Measurements from ENCODE around the gene CARD11.

Gene CARD11

DNA sequence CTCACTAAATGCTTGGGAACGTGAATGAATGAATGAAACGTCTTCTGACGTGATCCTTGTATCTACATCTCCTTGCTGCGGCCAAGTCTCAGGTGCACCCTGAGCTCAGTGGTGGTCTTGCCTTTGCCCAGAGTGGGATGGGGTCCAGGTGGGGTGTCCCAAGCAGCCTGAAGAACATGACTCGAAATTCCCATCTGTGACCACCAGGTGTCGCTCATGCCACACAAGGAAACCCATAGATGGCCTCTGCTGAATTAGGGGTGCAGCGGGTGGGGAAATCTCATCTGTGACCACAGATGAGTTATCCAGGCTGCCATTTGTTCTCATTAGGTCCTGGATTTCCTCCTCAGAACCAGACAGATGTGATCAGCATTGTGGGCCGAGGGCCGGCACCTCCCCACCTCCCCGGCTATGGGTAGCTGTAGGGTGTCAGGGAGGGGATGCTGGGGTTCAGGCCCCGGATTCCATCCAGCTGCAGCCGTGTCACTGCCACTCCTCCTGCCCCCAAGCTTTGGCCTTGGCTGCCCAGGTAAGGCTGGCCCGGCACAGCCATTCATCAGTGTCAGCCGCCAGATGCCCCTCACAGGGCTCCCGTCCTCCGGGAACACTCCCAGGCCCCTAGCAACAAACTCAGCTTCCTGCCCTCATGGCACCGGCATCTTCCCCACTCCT lies 178.5 kb downstream of the CARD11 start:
- TF ChIP-seq, protein P1, sequence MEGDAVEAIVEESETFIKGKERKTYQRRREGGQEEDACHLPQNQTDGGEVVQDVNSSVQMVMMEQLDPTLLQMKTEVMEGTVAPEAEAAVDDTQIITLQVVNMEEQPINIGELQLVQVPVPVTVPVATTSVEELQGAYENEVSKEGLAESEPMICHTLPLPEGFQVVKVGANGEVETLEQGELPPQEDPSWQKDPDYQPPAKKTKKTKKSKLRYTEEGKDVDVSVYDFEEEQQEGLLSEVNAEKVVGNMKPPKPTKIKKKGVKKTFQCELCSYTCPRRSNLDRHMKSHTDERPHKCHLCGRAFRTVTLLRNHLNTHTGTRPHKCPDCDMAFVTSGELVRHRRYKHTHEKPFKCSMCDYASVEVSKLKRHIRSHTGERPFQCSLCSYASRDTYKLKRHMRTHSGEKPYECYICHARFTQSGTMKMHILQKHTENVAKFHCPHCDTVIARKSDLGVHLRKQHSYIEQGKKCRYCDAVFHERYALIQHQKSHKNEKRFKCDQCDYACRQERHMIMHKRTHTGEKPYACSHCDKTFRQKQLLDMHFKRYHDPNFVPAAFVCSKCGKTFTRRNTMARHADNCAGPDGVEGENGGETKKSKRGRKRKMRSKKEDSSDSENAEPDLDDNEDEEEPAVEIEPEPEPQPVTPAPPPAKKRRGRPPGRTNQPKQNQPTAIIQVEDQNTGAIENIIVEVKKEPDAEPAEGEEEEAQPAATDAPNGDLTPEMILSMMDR (conservative IDR thresholded peaks at IDR 0.05) = peak; percentile 92
- H3K27ac ChIP-seq = no peak overlapping the region

DNA sequence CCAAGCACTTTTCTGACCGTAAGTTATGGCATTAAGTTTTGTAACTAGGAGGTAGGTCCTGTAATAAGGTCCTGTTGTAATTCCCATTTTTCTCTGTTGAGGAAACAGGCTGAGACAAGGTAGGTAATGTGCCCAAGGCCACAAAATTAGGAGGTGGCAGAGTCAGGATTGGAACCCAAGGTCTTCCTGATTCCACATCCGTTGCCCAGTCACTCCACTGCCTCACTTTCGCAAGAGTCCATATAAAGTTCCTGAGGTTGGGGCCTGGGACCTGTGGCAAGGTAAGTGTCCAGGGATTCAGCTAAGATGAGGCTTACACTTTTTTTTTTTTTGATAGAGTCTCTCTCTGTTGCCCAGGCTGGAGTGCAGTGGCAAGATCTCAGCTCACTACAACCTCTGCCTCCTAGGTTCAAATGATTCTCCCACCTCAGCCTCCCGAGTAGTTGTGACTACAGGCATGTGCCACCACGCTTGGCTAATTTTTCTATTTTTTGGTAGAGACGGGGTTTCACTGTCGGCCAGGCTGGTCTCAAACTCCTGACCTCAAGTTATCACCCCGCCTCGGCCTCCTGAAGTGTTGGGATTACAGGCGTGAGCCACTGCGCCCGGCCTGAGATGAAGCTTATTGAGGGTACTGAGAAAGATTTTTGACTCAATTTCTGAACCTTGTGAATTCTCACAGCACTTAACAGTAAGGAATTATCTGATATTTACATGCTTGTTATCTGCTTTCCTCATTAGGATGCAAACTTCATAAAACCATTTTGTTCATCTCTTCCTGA lies 179.3 kb downstream of the CARD11 start:
- no peak overlapping the region for H3K27ac ChIP-seq

DNA sequence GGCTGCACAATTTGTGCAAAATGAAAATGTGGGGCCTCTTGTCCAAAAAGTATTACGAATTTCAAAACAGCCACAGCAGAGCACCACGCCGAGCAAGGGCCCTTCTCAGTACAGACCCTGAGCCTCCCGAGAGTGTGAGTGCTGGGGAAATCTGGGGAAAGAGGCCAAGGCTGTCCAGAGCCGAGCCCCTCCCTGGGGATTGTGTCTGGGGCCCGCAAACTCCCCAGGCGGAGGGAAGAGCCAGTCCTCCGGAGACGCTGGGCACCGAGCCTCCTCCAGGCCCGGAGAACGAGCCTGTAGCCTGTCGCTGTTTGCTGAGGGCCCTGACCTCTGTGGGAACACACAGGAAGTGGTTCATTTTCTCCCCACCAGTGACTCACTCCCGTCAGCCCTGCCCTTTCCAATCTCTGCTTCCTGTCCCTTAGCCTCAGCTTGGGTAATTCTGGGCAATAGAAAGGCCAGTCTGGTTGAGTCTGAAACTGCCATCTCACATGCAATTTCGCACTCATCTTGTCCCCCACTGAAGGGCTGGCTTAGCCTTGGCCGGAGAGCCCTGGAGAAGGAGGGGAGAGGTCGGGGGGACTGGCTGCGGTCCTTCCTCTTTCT lies 180.1 kb downstream of the CARD11 start:
- TF ChIP-seq, protein P1 (conservative IDR thresholded peaks at IDR 0.05) = no peak
- no peak overlapping the region for H3K27ac ChIP-seq

More for the DNA sequence above, 179.3 kb downstream of the CARD11 start:
- TF ChIP-seq, protein P1 (conservative IDR thresholded peaks at IDR 0.05) = no peak

DNA sequence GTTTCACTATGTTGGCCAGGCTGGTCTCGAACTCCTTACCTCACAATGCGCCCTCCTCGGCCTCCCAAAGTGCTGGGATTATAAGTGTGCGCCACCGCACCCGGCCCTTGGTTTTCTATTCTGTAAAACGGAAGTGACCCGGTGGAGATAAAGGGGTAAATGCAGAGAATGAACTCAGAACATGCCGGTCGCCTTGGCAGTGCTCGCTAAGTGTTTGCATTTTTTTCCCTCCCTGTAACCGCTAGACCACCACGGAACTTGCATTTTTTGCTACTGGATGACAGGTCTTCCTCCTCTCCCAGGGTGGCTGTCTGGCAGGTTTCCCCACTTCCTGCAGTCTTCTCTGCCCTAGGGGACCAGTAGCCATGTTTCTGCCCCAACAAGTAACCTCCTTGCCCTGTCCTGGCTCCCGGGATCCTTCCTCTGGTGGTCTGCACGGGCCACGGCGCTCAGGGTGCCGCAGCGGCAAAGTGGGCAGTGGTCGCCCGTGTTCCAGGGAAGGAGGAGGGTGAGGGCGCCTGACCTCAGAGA lies 180.8 kb downstream of the CARD11 start:
- H3K27ac ChIP-seq = no peak overlapping the region
- TF ChIP-seq, protein P1 (conservative IDR thresholded peaks at IDR 0.05) = no peak

DNA sequence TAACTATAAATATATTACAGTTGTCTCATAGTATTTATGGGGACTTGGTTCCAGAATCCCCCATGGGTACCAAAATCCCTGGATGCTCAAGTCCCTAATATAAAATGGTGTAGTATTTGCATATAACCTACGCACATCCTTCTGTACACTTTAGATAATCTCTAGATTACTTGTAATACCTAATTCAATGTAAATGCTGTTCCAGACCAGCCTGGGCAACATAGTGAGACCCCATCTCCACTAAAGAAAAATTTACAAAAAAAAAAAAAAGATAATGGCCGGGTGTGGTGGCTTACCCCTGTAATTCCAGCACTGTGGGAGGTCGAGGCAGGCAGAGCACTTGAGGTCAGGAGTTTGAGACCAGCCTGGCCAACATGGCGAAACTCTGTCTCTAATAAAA lies 182.2 kb downstream of the CARD11 start:
- TF ChIP-seq, protein P1 (conservative IDR thresholded peaks at IDR 0.05) = no peak
- H3K27ac ChIP-seq = peak overlapping the region; percentile 80

DNA sequence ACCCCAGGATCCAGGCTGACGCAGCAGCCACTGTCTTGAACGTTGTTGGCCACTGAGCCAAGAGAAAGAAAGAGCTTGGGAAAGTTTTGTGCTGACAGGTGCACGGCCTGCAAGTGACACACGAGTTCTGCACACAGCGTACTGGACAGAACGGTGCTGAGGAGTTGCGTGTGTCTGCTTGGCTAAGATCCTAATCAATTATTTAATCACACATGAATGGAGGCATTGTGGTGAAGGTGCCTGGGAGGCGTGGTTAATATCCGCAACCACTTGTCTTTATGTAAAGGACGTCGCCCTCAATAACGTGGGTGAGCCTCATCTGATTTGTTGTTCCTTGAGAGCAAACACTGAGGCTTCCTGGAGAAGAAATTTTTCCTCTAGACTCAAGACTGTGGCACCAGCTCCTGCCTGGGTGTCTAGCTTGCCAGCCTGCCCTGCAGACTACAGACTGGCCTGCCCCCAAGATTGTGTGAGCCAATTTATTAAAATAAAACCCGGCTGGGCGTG lies 183.0 kb downstream of the CARD11 start:
- peak overlapping the region; percentile 80 for H3K27ac ChIP-seq

More for the DNA sequence above, 183.0 kb downstream of the CARD11 start:
- TF ChIP-seq, protein P1 (conservative IDR thresholded peaks at IDR 0.05) = no peak

Measured in VCaP (cell line).